Activated naive CD4-positive, alpha-beta T cell treated with anti-CD3 and anti-CD28 coated beads, Interleukin-2, amount 10 ng/mL, durations not matched to agents 7 days and 5 days (primary cell): ENCODE data around the gene NUP133.
A peak's percentile ranks its signal among the peaks of the same experiment; 100 is the strongest.

Experiments used
- CTCF ChIA-PET: fragments of 350-600 bp; sonication (Branson Sonifier 250); formaldehyde crosslinking; loops from one replicate; lab custom pipeline; 2021; ENCODE audit warnings: antibody characterized with exemption; lab: Charles Lee
- DNase-seq: peaks from one replicate; pipeline ENCODE4 v3.0.0-alpha.2; 2020
- H3K27ac Mint-ChIP-seq: one replicate; pipeline ENCODE4 v1.8.0; 2021; ENCODE audit warnings: mild to moderate bottlenecking, moderate library complexity, mixed read lengths
- H3K27me3 Mint-ChIP-seq: one replicate; pipeline ENCODE4 v1.8.0; 2021; ENCODE audit warnings: mild to moderate bottlenecking, mixed read lengths
- H3K36me3 Mint-ChIP-seq: one replicate; pipeline ENCODE4 v1.8.0; 2021; ENCODE audit warnings: mixed read lengths
- H3K4me1 Mint-ChIP-seq: one replicate; pipeline ENCODE4 v1.8.0; 2021; ENCODE audit warnings: mixed read lengths
- H3K4me3 Mint-ChIP-seq: one replicate; pipeline ENCODE4 v1.8.0; 2021; ENCODE audit warnings: mild to moderate bottlenecking, moderate library complexity, mixed read lengths
- H3K9me3 Mint-ChIP-seq: one replicate; pipeline ENCODE4 v1.8.0; 2021; ENCODE audit warnings: mixed read lengths

The NUP133 gene

GRCh38 chr1:229454056-229454455 is 54.1 kb downstream of the NUP133 start:
- peaks cover 25% of the 10 kb centered on the region for H3K36me3 Mint-ChIP-seq

GRCh38 chr1:229452956-229453801 is 55.0 kb downstream of the NUP133 start:
- Mint-ChIP-seq H3K9me3 (no peaks in the 10 kb centered on the region), H3K27me3 (no peaks in the 10 kb centered on the region), H3K4me1 (peaks cover 6% of the 10 kb centered on the region), H3K4me3 (no peak overlapping the region), H3K36me3 (peaks cover 28% of the 10 kb centered on the region), H3K27ac (no peak overlapping the region)
- DNase-seq: no peak
- CTCF ChIA-PET: interaction anchor here (0.8 to 1.8 kb wide), 7 partner anchors 12 to 198 kb away, joined by 4 to 6 read pairs (median 4); no protein-coding TSS in a partner anchor

More at GRCh38 chr1:229454056-229454455, 54.1 kb downstream of the NUP133 start:
- Mint-ChIP-seq H3K27ac (no peak overlapping the region), H3K4me1 (peaks cover 6% of the 10 kb centered on the region), H3K9me3 (no peaks in the 10 kb centered on the region), H3K4me3 (no peak overlapping the region), H3K27me3 (no peaks in the 10 kb centered on the region)
- CTCF ChIA-PET: interaction anchor here (0.7 to 1.8 kb wide), 3 partner anchors 30 to 199 kb away, joined by 3 to 6 read pairs (median 3); no protein-coding TSS in a partner anchor
- DNase-seq: no peak

- Mint-ChIP-seq H3K9me3 (no peaks in the 10 kb centered on the region), H3K4me3 (no peak overlapping the region), H3K36me3 (peaks cover 35% of the 10 kb centered on the region), H3K27me3 (no peaks in the 10 kb centered on the region), H3K27ac (no peak overlapping the region), H3K4me1 (no peaks in the 10 kb centered on the region)
- CTCF ChIA-PET: no interaction called here
- no peak for DNase-seq
Measured at GRCh38 chr1:229448845-229449244, 59.3 kb downstream of the NUP133 start.

GRCh38 chr1:229448354-229448753 is 59.8 kb downstream of the NUP133 start:
- Mint-ChIP-seq H3K4me3 (no peak overlapping the region), H3K27ac (no peak overlapping the region), H3K9me3 (no peaks in the 10 kb centered on the region), H3K27me3 (no peaks in the 10 kb centered on the region), H3K36me3 (peaks cover 36% of the 10 kb centered on the region), H3K4me1 (no peaks in the 10 kb centered on the region)
- CTCF ChIA-PET: no interaction called here
- DNase-seq: no peak

- Mint-ChIP-seq H3K27me3 (no peaks in the 10 kb centered on the region), H3K4me1 (no peaks in the 10 kb centered on the region), H3K27ac (no peak overlapping the region), H3K4me3 (no peak overlapping the region), H3K9me3 (no peaks in the 10 kb centered on the region), H3K36me3 (peaks cover 36% of the 10 kb centered on the region)
- CTCF ChIA-PET: no interaction called here
- no peak for DNase-seq
Measured at GRCh38 chr1:229447809-229448252, 60.3 kb downstream of the NUP133 start.

- Mint-ChIP-seq H3K4me1 (peaks cover 15% of the 10 kb centered on the region), H3K36me3 (peaks cover 41% of the 10 kb centered on the region), H3K27ac (no peak overlapping the region), H3K4me3 (no peak overlapping the region), H3K9me3 (no peaks in the 10 kb centered on the region), H3K27me3 (no peaks in the 10 kb centered on the region)
- CTCF ChIA-PET: interaction anchor here (0.7 kb wide), 1 partner anchor 22 kb away, joined by 3 read pairs; no protein-coding TSS in a partner anchor
- DNase-seq: no peak
Measured at GRCh38 chr1:229445828-229446227, 62.3 kb downstream of the NUP133 start.

GRCh38 chr1:229440851-229441537 is 67.1 kb downstream of the NUP133 start:
- no peak for DNase-seq
- H3K27ac Mint-ChIP-seq: peak overlapping the region; percentile 79
- no peak overlapping the region for H3K4me3 Mint-ChIP-seq
- H3K9me3 Mint-ChIP-seq: no peaks in the 10 kb centered on the region
- peaks cover 21% of the 10 kb centered on the region for H3K27me3 Mint-ChIP-seq
- peaks cover 43% of the 10 kb centered on the region for H3K36me3 Mint-ChIP-seq
- peaks cover 26% of the 10 kb centered on the region for H3K4me1 Mint-ChIP-seq
- CTCF ChIA-PET: interaction anchor here (0.8 to 1.4 kb wide), 5 partner anchors 11 to 186 kb away, joined by 3 to 7 read pairs (median 3); no protein-coding TSS in a partner anchor

- H3K9me3 Mint-ChIP-seq: no peaks in the 10 kb centered on the region
- H3K4me3 Mint-ChIP-seq: no peak overlapping the region
- CTCF ChIA-PET: no interaction called here
Measured at GRCh38 chr1:229438021-229438420, 70.1 kb downstream of the NUP133 start.

GRCh38 chr1:229437443-229437842 is 70.7 kb downstream of the NUP133 start:
- peaks cover 55% of the 10 kb centered on the region for H3K27me3 Mint-ChIP-seq
- no peak overlapping the region for H3K4me3 Mint-ChIP-seq
- peaks cover 35% of the 10 kb centered on the region for H3K4me1 Mint-ChIP-seq
- no peaks in the 10 kb centered on the region for H3K9me3 Mint-ChIP-seq
- no peak for DNase-seq
- CTCF ChIA-PET: no interaction called here
- H3K36me3 Mint-ChIP-seq: peaks cover 25% of the 10 kb centered on the region
- no peak overlapping the region for H3K27ac Mint-ChIP-seq

More at GRCh38 chr1:229438021-229438420, 70.1 kb downstream of the NUP133 start:
- Mint-ChIP-seq H3K27me3 (peaks cover 49% of the 10 kb centered on the region), H3K4me1 (peaks cover 31% of the 10 kb centered on the region), H3K36me3 (peaks cover 25% of the 10 kb centered on the region), H3K27ac (no peak overlapping the region)
- no peak for DNase-seq

GRCh38 chr1:229436201-229436600 is 71.9 kb downstream of the NUP133 start:
- CTCF ChIA-PET: interaction anchor here (0.6 to 0.8 kb wide), 2 partner anchors 18 to 178 kb away, joined by 3 read pairs; no protein-coding TSS in a partner anchor
- H3K9me3 Mint-ChIP-seq: no peaks in the 10 kb centered on the region

GRCh38 chr1:229434641-229435051 is 73.5 kb downstream of the NUP133 start:
- Mint-ChIP-seq H3K36me3 (peaks cover 13% of the 10 kb centered on the region), H3K27me3 (peaks cover 81% of the 10 kb centered on the region), H3K9me3 (no peaks in the 10 kb centered on the region), H3K4me3 (no peak overlapping the region), H3K27ac (no peak overlapping the region), H3K4me1 (peaks cover 30% of the 10 kb centered on the region)
- no peak for DNase-seq
- CTCF ChIA-PET: no interaction called here

More at GRCh38 chr1:229436201-229436600, 71.9 kb downstream of the NUP133 start:
- Mint-ChIP-seq H3K27me3 (peaks cover 67% of the 10 kb centered on the region), H3K27ac (no peak overlapping the region), H3K36me3 (peaks cover 24% of the 10 kb centered on the region), H3K4me1 (peaks cover 34% of the 10 kb centered on the region), H3K4me3 (no peak overlapping the region)
- DNase-seq: no peak

- H3K27ac Mint-ChIP-seq: no peak within 1 kb of the TSS
- H3K9me3 Mint-ChIP-seq: no peaks in the 10 kb centered on the region
- CTCF ChIA-PET: no interaction called here
- peaks cover 30% of the 10 kb centered on the region for H3K4me1 Mint-ChIP-seq
- H3K4me3 Mint-ChIP-seq: no peak within 1 kb of the TSS
- H3K27me3 Mint-ChIP-seq: peaks cover 84% of the 10 kb centered on the region
- peaks cover 10% of the 10 kb centered on the region for H3K36me3 Mint-ChIP-seq
- no peak for DNase-seq
Measured at GRCh38 chr1:229434005-229434640, 74.0 kb downstream of the NUP133 start, which contains the start of gene ACTA1. ACTA1 (minus strand) TSS chr1:229434094; CDS start chr1:229433115, 979 bp downstream.

GRCh38 chr1:229433364-229434004 is 74.7 kb downstream of the NUP133 start:
- Mint-ChIP-seq H3K4me3 (no peak overlapping the region), H3K9me3 (no peaks in the 10 kb centered on the region), H3K27me3 (peaks cover 87% of the 10 kb centered on the region), H3K27ac (no peak overlapping the region), H3K36me3 (peaks cover 7% of the 10 kb centered on the region), H3K4me1 (peaks cover 28% of the 10 kb centered on the region)
- DNase-seq: no peak
- CTCF ChIA-PET: no interaction called here
